Osteocyte (in vitro differentiated cells): ENCODE measurements around the gene PPP2R2B. TPM values are rescaled to one million over a fixed set of nuclear protein-coding genes. Genes with fewer than 3 reads are reported as not detected.

Source experiments
- DNase-seq: peaks from one replicate; pipeline ENCODE4 v3.0.0; 2021; ENCODE audit warnings: mixed read lengths; ENCODE audit not compliant: unreplicated experiment; ENCODE audit errors: extremely low spot score
- H3K27ac Mint-ChIP-seq: one replicate; pipeline ENCODE4 v1.8.0; 2021; ENCODE audit warnings: mild to moderate bottlenecking, mixed read lengths; ENCODE audit not compliant: unreplicated experiment
- H3K27me3 Mint-ChIP-seq: one replicate; pipeline ENCODE4 v1.8.0; 2021; ENCODE audit warnings: mixed read lengths; ENCODE audit not compliant: unreplicated experiment
- H3K36me3 Mint-ChIP-seq: one replicate; pipeline ENCODE4 v1.8.0; 2021; ENCODE audit warnings: mixed read lengths; ENCODE audit not compliant: unreplicated experiment
- H3K4me1 Mint-ChIP-seq: one replicate; pipeline ENCODE4 v1.8.0; 2021; ENCODE audit warnings: mixed read lengths; ENCODE audit not compliant: unreplicated experiment
- H3K4me3 Mint-ChIP-seq: one replicate; pipeline ENCODE4 v1.8.0; 2021; ENCODE audit warnings: mild to moderate bottlenecking, moderate library complexity, mixed read lengths; ENCODE audit not compliant: unreplicated experiment
- H3K9me3 Mint-ChIP-seq: one replicate; pipeline ENCODE4 v1.8.0; 2021; ENCODE audit warnings: mixed read lengths; ENCODE audit not compliant: unreplicated experiment
- CTCF ChIP-seq: fragments of 200-600 bp; sonication (generic); IDR thresholded peaks from 2 replicates; pipeline ENCODE4 v1.5.0; 2021; ENCODE audit warnings: antibody characterized with exemption, mild to moderate bottlenecking, moderate library complexity
- total RNA-seq: library from RNA; stranded (reverse); gene quantifications from 2 replicates; pipeline ENCODE4 v1.2.1, GENCODE V29; 2021

Gene PPP2R2B
- total RNA-seq, 1 donor from 2014 or later, result not detected

- H3K27me3 Mint-ChIP-seq, result peaks cover 2% of the 10 kb centered on the region
These were observed 50.2 kb downstream of the PPP2R2B start for GRCh38 chr5:146828385-146828784.

GRCh38 chr5:146827901-146828300 is 50.7 kb downstream of the PPP2R2B start:
- Mint-ChIP-seq H3K4me3 (no peak overlapping the region), H3K36me3 (no peaks in the 10 kb centered on the region), H3K4me1 (no peaks in the 10 kb centered on the region), H3K9me3 (no peaks in the 10 kb centered on the region), H3K27ac (no peak overlapping the region), H3K27me3 (peaks cover 2% of the 10 kb centered on the region)
- no peak for TF ChIP-seq CTCF
- DNase-seq, result no peak

More at GRCh38 chr5:146828385-146828784, 50.2 kb downstream of the PPP2R2B start:
- Mint-ChIP-seq H3K9me3 (no peaks in the 10 kb centered on the region), H3K36me3 (no peaks in the 10 kb centered on the region), H3K4me1 (no peaks in the 10 kb centered on the region), H3K27ac (no peak overlapping the region), H3K4me3 (no peak overlapping the region)
- DNase-seq, result no peak
- TF ChIP-seq CTCF, result no peak

GRCh38 chr5:146825033-146825432 is 53.5 kb downstream of the PPP2R2B start:
- Mint-ChIP-seq H3K9me3 (no peaks in the 10 kb centered on the region), H3K4me3 (no peak overlapping the region), H3K36me3 (no peaks in the 10 kb centered on the region), H3K27ac (no peak overlapping the region), H3K27me3 (peaks cover 6% of the 10 kb centered on the region), H3K4me1 (no peaks in the 10 kb centered on the region)
- DNase-seq, result no peak
- TF ChIP-seq CTCF, result no peak

- Mint-ChIP-seq H3K9me3 (no peaks in the 10 kb centered on the region), H3K27me3 (peaks cover 6% of the 10 kb centered on the region), H3K27ac (no peak overlapping the region), H3K4me1 (no peaks in the 10 kb centered on the region), H3K36me3 (no peaks in the 10 kb centered on the region), H3K4me3 (no peak overlapping the region)
- no peak for TF ChIP-seq CTCF
- no peak for DNase-seq
These were observed 56.8 kb downstream of the PPP2R2B start for GRCh38 chr5:146821732-146822131.

- DNase-seq, result no peak
- H3K27ac Mint-ChIP-seq, result no peak overlapping the region
- no peaks in the 10 kb centered on the region for H3K4me1 Mint-ChIP-seq
- peaks cover 6% of the 10 kb centered on the region for H3K27me3 Mint-ChIP-seq
- H3K36me3 Mint-ChIP-seq, result no peaks in the 10 kb centered on the region
- H3K9me3 Mint-ChIP-seq, result no peaks in the 10 kb centered on the region
- no peak for TF ChIP-seq CTCF
- no peak overlapping the region for H3K4me3 Mint-ChIP-seq
These were observed 57.6 kb downstream of the PPP2R2B start for GRCh38 chr5:146820987-146821386.
